Measurements from ENCODE around the gene SPI1.
A peak's percentile ranks its signal among the peaks of the same experiment; 100 is the strongest.

SPI1 gene

GRCh38 chr11:47378010-47378835 is at the start of gene SPI1:
Gene SPI1 (minus strand): TSS chr11:47378547. CDS start chr11:47378353, 194 bp downstream.
- DNase-seq: no peak

- DNase-seq: peak; percentile 99
Measured at GRCh38 chr11:47426062-47426956, 48.0 kb upstream of the SPI1 start, which contains the start of gene PSMC3. Gene PSMC3 (minus strand): TSS chr11:47426439. CDS start chr11:47426279, 160 bp downstream.

- DNase-seq: peak; percentile 61
Measured at GRCh38 chr11:47425611-47426010, 47.3 kb upstream of the SPI1 start.

GRCh38 chr11:47418454-47419259 is 40.3 kb upstream of the SPI1 start:
- no peak for DNase-seq

- no peak for DNase-seq
Measured at GRCh38 chr11:47417712-47418111, 39.4 kb upstream of the SPI1 start.

- peak; percentile 56 for DNase-seq
Measured at GRCh38 chr11:47415949-47416472, 37.7 kb upstream of the SPI1 start.

- no peak for DNase-seq
Measured at GRCh38 chr11:47415091-47415854, 36.9 kb upstream of the SPI1 start.

GRCh38 chr11:47414685-47415070 is 36.3 kb upstream of the SPI1 start:
- no peak for DNase-seq

GRCh38 chr11:47413908-47414684 is 35.7 kb upstream of the SPI1 start:
- no peak for DNase-seq

- no peak for DNase-seq
Measured at GRCh38 chr11:47413351-47413750, 35.0 kb upstream of the SPI1 start.

GRCh38 chr11:47411884-47412746 is 33.8 kb upstream of the SPI1 start:
- peak; percentile 83 for DNase-seq

GRCh38 chr11:47410370-47411264 is 32.3 kb upstream of the SPI1 start:
- no peak for DNase-seq

- no peak for DNase-seq
Measured at GRCh38 chr11:47409440-47410369, 31.4 kb upstream of the SPI1 start.

- DNase-seq: peak; percentile 59
Measured at GRCh38 chr11:47408598-47409439, 30.5 kb upstream of the SPI1 start.

- DNase-seq: peak; percentile 98
Measured at GRCh38 chr11:47407746-47408590, 29.6 kb upstream of the SPI1 start, which contains the start of gene SLC39A13. Gene SLC39A13 (plus strand): TSS chr11:47408590. CDS start chr11:47410095, 1,505 bp downstream.

All from activated CD8-positive, alpha-beta memory T cell treated with anti-CD3 and anti-CD28 coated beads, Interleukin-2, amount 50 U/mL, for 48 hours (primary cell).